Left renal cortex interstitium (tissue), 4 donors: ENCODE measurements around the gene PCSK4. TPM values are rescaled to one million over a fixed set of nuclear protein-coding genes. Genes with fewer than 3 reads are reported as not detected.
"Not testable (repeated sequence)": the region's sequence is repeated elsewhere in the genome, so short reads cannot be mapped to it uniquely, and the experiment has no call there.

Source experiments
- DNase-seq, 4 donors: peaks; one replicate each; pipeline ENCODE4 v3.0.0-alpha.2; 2013; ENCODE audit warnings: low read depth in 4 of 4, low spot score in 2 of 4, missing footprints in 1 of 4
- polyA plus RNA-seq, 4 donors: library from polyadenylated mRNA; unstranded; fragments of 120-200 nt; gene quantifications; one replicate each; pipeline ENCODE4 v1.2.1, GENCODE V29; 2013; ENCODE audit not compliant: insufficient read length in 4 of 4

PCSK4 gene
- polyA plus RNA-seq, 4 donors, result 3.5 to 11.6 (median 7.4) TPM

- no peak for DNase-seq
Measured at GRCh38 chr19:1489463-1490310, 463 bp downstream of the PCSK4 start.

- no peak for DNase-seq
Measured at GRCh38 chr19:1488282-1488601, 1.9 kb downstream of the PCSK4 start.

DNA sequence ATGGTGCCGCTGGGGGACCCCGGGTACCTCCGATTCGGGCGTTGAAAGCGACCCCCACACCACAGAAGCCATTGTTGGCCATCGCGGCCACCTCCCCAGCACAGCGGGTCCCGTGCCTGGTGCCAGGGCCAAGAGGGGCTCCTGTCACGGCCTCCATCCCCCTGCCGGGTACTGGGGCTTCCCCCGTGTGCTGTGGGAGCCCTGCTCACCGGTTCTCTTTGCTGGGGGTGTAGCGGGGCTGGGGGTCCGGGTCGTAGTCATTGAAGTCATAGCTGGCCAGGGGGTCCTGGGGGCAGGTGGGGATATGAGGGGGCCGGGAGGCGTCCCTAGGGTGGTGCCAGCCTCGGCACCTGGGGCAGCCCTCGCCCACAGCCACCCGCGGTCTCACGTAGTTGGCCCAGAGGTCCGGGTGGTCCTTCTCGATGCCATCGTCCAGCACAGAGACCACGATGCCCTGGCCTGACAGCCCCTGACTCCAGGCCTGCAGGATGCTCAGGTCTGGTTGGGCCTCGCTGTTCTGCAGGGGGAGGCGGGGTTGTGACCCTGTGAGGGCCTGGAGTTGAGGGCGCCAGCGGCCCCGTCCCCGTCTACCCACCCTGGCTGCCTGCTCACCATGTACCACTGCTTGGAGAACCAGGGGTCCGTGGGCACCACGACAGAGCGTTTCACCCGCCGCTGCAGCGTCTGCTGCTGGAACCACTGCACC is 2.4 kb downstream of the PCSK4 start:
- DNase-seq, result no peak

DNA sequence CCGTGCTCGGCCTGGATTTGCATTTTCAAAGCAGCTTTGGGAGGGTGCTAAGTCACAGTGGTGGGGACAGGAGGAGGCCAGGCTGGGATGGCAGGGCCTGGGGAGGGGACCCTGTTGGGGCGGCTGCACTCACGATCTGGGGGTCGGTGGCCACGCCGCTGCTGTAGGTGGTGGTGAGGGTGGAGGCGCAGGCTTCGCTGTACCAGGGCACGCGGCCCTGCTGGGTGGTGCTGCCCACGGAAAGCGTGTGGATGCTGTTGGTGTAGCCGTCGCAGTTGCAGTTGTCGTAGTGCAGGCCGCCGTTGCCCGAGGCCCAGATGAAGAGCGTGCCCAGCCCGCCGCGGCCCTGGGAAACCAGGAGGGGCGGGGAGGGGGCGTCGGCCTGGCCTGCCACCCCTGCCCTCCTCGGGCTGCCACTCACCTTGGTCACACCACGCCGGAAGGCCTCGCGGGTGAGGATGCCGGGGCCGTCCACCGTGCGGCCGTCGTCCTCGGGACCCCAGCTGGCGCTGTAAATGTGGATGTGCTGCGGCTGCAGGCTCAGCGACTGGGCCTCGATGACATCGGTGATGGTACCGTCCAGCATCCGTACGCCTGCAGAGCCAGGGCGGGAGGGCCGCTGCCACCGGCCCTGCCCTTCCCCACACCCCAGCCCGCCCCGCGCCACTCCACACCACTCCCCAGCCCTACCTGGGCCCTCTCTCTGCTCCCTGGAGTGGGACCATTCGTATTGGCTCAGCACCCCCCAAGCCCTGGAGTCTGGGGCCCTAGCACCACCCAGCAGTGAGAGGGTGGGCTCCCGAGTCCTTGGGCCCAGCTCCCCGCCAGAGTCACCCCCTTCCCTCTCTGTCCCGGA is 3.2 kb downstream of the PCSK4 start:
- no peak for DNase-seq

DNA sequence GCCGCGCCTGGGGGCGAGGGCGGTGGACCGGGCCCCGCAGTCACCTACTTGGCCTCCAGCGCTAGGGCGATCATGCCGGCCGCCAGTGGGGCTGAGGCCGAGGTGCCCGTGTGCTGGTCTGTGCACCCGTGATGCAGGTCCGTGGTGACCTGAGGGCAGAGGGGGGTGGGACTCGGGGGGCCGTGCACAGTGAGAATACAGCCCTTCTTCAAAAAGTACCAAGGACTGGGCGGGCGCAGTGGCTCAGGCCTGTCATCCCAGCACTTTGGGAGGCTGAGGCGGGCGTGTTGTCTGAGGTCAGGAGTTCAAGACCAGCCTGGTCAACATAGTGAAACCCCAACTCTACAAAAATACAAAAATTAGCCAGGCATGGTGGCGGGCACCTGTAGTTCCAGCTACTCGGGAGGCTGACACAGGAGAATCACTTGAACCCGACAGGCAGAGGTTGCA is 6.1 kb downstream of the PCSK4 start:
- no peak for DNase-seq

DNA sequence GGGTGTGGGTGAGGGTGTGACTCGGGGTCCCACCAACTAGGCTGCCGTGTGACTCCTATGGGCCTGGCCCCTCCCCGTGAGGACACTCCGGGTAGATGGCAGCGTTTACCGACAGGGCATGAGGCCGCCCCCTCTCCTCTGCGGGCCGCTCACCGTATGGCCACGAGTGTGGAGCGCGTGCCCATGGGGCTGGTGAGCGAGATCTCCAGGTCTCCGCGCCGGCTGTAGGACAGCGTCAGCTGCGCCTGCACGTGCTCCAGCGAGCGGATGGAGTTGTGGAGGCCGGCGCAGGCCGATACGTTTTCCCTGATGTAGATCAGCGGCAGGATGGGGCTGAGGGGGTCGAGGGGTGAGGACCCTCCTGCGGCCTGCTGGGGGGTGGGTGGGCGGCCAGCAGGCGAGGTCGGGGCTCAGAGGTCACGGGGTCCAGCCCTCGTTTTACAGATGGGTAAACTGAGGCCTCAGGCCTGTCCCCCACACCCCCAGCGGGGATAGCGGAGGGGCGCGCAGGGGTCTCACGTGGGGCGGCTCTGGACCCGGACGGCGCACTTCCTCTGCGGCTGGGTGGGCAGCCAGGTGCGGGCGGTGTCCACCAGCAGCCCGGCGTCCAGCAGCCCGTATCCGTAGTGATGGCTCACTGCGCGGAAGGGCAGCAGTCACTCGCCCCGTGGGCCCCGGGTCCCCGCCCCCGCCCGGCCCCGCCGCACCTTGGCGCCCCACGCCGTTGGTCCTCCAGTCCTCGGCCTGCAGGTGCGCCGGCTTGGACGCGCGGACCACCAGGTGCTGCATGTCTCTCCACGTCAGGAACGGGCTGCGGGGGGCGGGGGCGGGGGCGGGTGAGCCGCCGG is 6.8 kb downstream of the PCSK4 start:
- DNase-seq, result no peak

DNA sequence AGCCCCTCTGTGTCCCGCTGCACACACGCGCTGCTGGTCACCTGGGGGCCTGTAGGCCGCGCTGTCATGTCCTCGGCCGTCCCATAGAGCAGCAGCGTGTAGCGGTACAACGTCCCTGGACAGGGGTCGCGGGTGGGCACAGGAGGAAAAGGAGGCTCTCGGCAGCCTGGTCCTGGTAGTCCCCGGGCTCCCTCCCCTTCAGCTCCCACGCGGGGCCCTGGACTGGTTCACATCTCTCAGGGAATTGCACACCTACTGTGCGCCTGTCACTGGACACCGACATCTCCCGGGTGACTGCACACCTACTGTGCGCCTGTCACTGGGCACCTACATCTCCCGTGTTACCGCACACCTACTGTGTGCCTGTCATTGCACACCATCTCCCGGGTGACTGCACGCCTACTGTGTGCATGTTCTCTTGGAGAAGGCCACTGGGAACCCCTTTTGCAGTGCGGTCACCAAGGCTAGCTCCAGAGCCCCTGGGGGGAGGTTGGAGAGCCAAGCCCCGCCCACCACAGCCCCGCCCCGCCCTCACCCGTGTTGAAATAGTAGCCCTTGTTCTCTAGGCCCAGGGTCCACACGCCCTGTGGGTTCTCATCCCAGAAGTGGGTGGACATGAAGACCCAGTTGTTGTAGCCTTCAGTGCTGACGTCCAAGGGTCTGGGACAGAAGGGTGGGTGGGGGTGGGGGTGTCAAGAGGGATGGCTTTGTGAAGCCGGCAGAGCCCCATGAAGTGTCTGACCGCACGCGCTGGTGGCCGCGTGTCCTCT is 7.6 kb downstream of the PCSK4 start:
- DNase-seq, result no peak

DNA sequence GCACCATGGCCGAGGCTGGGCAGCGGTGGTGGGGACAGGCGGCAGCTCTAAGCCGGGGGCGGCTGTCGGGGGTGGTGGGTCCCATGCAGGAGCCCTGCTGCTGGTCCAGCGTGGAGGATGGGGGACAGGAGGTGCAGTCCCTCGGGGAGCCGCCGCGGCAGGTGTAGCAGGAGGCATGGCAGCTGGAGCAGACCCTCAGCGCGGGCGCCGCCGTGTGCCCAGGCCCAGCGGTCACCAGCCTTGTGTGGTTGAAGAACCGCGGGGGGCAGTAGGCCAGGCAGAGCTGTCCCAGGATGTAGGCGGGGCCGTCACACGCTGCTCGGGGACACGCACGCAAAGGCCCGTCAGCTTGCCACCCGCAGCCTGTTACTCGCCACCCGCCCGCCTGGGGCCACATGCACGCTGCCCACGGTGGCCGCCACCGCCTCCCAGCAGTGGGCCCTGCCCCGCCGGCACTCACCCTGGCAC is 8.2 kb downstream of the PCSK4 start:
- DNase-seq, result no peak

- DNase-seq, result no peak
Measured at GRCh38 chr19:1481224-1481892, 8.8 kb downstream of the PCSK4 start.

GRCh38 chr19:1478934-1479707 is 11.0 kb downstream of the PCSK4 start, which contains the start of gene C19orf25:
C19orf25 (minus strand) TSS chr19:1479215; CDS start chr19:1478903, 312 bp downstream.
- DNase-seq, result peak; percentile 74 to 89 (median 82)

DNA sequence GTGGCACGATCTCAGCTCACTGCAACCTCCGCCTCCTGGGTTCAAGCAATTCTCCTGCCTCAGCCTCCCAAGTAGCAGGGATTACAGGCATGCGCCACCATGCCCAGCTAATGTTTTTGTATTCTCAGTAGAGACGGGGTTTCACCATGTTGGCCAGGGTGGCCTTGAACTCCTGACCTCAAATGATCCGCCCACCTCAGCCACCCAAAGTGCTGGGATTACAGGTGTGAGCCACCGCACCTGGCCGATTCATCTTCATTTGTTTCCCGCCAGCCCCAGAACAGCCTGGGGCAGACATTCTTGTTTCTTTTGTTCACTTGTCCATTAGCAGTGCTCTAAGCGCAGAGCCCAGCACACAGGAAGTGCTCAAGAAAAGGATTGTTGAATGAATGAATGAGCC is 13.1 kb downstream of the PCSK4 start:
- DNase-seq, result not testable (repeated sequence)

- DNase-seq, result no peak
Measured at GRCh38 chr19:1475751-1476437, 14.3 kb downstream of the PCSK4 start.

GRCh38 chr19:1474765-1475351 is 15.3 kb downstream of the PCSK4 start:
- no peak for DNase-seq

DNA sequence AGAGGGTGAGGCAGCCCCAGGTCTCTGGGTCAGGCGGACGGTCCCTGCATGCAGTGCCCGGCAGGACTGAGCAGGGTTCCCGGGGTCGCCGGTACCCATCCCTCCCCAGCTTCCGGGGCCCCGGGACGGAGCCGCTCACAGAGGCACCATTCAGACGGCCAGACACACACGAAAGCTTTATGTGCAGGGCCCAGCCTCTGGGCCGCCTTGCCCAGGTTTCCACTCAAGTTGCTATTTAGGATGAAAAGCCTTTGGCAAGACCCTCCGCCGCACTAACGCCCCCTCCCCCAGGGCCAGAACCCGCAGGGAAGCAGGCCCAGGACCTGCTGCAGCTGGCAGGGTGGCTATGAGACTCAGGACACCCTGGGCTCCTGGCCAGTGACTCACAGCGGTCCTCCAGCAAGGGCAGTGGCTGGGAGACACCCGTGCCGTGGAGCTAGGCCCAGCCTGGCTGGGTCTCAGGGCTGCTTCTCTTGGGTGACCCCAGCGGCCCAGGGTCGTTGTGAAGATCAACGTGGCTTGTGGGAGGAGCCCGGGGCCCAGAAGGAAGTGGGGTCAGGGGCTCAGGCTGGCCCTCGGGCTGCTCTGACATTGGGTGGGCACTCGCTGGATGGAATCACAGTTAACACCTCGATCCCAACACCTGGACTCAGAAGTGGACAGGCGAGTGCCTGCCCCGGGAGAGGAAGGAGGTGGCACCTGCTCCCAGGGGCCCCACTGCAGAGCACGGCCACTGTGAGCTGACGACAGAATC is 16.0 kb downstream of the PCSK4 start:
- no peak for DNase-seq

DNA sequence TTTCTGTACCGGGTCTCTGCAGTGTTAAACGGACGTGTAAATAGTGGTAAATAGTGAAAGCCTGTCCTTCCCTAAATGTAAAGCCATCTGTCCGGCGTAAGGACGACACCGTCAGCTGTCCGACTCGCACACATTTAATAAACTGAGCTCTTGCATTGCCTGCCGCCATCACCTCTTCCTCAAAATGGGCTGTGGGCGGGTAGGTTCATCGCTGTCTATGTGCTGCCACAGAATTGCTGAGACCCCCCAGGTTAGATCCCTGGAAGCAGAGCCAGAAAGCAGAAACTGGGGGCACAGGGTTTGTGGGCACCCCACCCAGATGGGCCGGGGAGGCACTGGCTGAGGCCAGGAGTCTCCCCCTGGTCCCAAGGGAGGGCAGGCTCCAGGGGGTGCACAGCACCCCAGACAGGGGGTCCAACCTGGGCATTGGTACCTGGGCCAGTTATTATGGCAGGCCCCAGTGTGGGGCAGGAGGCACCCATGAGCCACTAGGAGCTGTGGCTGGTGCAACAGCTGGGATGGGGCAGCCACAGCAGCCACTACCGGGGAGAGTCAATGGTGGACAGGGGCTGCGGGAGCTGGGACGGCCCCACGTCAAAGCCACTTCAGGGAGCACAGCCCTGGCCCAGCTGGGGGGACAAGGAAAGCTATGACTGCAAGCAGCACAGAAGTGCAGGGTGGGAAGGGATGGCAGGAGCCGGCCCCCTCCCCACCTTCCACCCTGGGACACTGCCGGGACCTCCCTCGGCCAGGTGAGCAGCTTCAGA is 16.9 kb downstream of the PCSK4 start:
- DNase-seq, result no peak
